RKO (cell line): Measurements from ENCODE around the gene ZHX3.

ENCODE experiments used
- DNase-seq: peaks from one replicate; pipeline ENCODE4 v3.0.0-alpha.2; 2016; ENCODE audit warnings: low spot score

ZHX3 gene

DNA sequence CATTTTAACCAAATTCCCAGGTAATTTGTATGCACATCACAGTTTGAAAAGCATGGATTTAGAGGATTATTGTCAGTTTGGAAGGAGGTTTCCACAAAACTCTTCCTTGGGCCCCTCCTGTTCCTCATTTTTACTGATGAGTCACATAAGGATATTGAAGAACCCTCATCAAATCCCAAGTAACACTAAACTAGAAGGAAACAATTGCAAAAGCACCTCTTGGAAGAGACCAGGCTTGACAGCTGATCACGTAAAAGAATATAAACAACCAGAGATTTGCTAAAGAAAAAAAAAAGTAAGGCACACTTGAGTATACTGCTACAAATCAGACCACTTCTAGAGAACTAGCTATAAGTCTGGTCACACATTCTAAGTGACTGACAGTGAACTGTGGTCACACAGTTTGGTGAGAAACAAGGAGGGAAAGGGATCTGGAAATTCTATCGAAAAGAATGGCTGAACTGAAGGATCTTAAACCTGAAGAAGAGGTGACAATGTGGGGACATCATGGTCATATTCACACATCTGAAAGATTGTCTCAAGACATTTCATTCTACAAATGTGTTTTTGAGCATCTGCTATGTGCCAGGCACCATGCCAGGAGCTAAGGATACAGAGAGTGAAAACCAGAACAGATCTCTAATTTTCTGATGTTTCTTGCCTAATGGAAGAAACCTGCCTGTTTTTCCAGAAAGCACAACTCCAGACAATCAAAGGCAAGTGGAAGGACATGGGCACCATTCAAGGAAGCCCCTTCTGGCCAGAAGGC lies 24.1 kb downstream of the ZHX3 start:
- DNase-seq, result no peak

DNA sequence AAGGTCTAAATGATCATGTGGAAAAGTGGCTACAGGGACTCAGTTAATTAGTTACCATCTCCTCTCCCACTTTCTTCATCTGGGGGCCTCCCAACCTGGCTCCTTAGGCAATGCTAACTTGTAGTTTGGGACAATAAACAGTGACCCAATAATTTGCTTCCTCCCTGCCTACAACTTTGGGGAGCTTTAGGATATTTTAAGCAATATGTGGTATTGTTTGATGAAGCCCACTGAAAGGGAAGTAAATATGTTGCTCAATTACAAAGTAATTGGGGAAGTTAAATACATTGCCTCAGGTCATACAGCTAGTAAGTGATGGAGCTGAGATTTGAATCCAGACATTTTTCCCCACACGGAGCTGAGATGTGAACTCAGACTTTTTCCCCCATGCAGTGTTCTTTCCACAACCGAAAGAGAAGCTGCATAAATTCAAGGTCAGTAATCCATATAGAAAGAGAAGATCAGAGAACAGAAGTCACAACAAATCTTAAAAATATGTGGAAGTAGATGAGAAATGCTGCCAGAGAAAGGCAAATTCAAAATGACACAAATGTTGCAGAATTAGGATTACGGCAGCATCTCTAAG lies 26.6 kb downstream of the ZHX3 start:
- no peak for DNase-seq

DNA sequence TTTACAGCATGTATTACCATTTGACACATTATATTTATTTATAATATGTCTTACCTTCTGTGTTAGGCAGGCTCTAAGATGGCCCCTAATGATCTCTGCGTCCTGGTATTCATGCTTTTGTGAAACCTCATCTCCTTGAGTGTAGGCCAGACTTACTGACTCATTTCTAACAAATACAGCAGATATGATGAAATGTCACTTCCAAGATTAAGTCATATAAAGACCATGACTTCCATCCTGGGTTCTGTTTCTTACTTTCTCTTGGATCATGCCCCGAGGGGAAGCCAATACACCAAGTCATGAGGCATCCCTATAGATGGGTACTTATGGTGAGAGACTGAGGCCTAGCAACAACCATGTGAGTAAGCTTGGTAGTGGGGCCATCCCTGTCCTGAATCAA lies 30.2 kb downstream of the ZHX3 start:
- peak; percentile 84 for DNase-seq

DNA sequence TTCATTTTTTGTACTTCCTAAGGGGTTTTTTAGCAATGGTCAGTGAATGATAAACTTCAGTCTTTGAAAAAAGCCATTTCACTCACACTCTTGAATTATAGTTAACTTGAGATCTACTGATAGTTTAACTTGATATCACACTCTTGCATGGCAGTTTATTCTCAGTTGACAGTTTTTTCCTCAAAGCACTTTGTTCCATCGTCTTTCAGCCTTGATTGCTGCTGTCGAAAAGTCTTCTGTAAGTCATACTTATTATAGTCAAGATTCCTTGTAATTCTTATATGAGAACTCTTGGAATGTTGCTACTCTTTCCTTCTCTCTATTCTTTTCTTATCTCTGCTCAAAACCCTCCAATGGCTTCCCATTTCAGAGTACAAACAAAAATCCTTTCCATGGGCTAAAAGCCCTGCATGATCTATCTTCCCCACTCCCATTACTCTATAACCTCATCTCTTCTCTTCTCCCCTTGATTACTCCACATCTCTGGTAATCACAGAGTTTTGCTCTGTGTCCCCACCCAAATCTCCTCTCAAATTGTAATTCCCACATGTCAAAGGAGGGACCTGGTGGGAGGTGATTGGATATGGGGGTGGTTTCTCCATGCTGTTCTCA lies 31.2 kb downstream of the ZHX3 start:
- DNase-seq, result no peak

DNA sequence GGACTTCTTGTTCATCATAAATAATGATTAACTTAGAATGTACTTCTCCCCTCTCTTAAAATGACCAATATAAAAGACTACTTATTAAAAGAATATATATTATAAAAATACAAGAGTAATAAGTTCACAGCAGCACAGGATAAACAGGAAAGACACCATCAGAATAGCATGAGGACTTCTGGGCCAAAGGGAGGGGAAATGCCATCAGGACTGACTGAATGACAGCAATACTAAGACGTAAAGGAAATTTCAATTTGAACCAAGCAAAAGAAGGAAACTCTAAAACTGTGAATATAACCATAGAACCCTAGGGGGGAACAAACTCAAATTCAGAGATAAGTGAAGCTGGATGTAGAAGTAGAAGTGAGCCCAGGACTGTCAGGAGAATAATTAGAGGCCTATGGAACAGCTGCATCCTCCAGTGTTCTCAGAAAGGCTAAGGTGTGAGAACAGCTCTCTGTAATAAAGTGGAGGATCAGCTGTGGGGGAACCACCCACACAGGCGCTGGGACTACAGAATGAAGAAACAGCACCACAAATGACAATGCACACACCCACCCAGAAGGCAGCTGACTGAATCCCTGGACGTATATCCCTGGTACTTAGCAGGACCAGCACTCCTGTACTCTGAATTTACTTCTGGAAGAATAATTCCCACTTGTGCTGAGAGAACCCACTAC lies 37.8 kb downstream of the ZHX3 start:
- no peak for DNase-seq

DNA sequence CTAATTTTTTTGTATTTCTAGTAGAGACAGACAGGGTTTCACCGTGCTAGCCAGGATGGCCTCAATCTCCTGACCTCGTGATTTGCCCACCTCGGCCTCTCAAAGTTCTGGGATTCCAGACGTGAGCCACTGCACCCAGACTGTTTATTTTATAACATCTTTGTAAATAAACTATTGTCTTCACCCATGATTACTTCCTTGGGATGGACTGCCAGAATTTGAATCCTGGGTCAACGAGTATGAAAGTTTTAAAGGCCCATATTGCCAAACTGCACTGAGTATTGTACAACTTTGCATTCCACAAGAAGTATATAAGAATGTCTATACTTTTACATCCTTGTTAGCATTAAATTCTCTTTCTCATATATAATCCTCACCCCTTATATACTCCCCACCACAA lies 38.6 kb downstream of the ZHX3 start:
- DNase-seq, result no peak

DNA sequence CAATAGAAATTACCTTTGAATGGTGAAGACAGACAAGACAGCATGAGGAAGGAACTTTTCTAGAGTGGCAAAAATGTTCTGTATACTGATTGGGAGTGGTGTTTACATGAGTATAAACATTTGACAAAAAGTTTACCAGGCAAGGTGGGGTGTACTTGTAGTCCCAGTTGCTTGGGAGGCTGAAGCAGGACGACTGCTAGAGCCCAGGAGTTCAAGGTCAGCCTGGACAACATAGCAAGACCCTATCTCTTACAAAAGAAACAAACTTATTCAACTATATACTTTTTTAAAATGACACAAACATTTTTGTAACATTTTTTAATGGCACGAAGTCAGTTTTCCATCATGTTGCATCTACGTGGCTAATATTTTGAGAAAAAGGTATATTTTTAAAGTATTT lies 40.5 kb downstream of the ZHX3 start:
- DNase-seq, result no peak

DNA sequence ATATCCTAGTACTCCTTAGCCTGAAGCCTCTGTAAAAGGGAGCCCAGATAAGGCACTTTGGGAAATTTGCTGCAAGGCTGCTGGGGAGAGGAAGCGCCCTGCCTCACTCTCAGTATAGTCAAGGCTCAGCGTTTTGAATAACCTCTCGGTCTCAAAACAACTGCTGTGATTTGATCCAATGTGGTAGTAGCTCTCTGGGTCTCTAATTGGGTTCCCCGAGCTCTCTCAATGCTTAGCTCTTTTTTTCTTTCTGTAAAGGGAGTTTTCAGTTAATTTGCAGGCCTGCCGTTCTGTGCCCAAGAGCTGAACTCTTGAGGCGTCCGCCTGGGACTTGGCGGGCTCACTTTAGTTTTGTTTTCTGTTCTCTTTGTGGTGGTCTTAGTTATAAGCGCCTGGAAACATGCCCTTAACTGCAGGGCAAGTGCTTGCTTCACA lies 41.2 kb downstream of the ZHX3 start:
- DNase-seq, result no peak

DNA sequence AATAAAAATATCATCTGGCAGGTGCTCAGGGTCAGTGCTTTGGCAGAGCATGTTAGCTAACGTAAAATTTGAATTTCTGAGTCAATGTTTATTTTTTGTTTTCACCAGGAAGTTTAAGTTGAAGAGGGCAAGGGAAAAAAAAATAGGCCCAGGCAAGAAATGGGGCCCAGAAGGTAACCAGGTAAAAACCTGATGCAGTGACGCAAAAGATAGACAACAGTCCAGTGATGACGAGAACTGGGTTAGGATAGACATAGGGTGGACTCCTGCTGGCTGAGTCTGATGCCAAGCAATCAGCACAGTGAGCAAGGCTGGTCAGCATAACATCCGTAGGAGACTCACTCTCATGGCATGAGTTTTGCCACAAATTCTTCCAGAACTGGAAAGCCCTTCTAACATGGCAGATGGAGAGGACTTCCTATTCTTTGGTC lies 42.2 kb downstream of the ZHX3 start:
- no peak for DNase-seq

DNA sequence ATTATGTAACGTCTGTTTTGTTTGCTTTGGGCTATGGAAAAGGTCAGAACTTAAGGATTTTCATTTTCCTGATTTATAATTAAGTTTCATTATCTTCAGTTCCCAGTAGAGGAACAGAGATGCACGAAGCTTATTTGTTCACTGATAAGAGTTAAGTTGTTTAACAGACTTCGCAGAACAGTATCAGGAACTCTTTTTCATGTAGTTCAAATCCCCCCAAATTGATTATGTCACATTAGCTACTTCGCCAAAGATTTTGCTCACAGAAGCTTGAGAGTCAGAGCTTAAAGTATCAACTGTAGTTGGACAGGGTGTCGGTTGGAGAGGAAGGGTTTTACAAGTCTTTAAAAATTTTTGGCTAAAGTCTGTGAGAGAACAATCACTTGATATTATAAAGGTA lies 43.4 kb downstream of the ZHX3 start:
- DNase-seq, result no peak

DNA sequence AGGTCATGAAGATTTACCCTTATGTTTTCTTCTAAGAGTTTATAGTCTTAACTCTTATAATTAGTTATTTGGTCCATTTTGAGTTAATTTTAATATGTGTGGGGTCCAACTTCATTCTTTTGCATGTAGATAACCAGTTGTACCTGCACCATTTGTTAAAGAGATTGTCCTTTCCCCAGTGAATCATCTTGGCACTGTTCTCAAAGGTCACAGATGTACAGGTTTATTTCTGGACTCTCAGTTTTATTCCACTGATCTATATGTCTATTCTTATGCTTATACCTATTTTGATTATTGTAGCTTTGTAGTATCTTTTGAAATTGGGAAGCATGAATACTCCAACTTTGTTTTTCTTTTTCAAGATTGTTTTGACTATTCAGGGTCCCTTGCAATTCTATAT lies 44.1 kb downstream of the ZHX3 start:
- no peak for DNase-seq

DNA sequence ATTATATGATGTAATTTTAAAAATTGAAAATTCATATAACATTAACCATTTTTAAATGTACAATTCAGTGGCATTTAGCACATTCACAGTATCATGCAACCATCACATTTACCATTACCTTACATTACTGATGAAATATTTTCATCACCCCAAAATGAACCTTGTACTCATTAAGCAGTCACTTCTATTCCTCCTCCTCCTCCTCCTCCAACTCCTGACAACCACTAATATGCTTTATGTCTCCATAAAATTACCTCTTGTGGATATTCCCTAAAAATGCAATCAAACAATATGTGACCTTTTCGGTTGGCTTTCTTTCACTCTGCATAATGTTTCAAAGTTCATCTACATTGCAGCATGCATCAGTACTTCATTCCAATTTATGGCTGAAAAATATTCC lies 45.2 kb downstream of the ZHX3 start:
- no peak for DNase-seq

DNA sequence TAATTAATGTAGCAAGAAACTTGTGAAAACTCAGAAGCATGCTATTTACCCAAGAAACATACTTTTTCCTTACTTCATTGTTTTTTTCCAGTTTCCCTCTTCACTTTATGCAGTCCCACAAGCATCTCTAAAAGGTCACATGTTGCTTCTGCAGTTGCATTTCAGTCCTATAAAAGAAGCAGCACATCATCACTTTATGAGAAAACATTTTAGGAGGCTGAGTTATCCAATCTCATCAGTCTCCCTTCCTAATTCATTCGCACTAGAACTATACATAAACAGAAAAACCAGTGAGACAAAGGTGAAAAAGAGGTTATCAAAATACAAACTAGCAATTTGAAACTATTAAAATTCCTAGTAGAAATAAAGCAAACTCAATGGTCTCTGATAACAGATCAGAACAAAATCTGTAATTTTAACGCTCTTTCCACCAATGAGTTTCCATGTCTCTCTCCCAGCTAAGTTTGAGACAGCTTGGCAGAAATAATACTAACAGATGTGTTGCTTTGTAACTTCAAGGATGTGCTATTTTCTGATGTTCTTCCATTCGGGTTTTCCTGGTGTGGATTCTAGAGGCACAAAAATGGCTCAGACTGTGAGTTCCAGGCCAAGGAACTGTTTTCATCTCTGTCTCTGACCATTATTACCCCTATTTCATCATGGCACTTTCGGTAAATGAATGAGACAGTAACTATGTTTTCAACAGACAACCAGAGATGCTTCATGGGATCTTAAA lies 48.4 kb downstream of the ZHX3 start:
- no peak for DNase-seq

DNA sequence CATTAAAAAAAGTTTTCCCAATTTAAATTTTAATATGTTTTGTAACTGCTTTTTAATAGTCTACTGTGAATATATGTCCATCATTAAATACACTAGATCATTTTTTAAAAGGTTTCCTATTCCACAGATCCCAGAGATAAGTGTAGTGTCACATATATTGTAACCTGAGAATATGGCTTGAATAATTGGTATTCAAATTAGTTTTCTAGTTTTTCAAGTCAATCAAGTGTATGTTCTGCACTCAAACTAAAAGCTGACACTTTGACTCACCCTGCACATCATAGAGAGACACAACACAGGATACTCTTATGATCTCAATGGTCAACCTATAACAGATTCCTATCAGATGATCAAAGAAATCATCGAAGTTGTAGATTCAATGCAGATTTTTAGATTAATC lies 49.1 kb downstream of the ZHX3 start:
- DNase-seq, result no peak

DNA sequence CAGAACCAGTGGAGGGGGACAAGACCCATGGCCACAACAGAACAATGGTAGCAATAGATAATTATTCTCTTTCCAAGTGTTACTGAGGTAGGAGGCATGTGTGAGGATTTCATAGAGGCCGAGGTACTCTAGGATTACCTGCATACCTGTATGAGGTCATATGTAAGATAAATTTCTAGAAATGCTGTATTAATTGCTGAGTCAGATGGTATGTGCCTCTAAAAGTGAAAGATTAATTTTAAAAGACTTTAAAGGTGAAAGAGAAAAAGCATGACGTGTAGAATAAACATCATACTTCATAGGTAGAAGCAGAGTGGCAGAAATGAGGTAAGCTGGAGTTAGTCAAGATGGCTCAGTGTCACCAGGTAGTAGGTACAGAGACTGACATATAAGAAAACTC lies 51.6 kb downstream of the ZHX3 start:
- DNase-seq, result no peak

DNA sequence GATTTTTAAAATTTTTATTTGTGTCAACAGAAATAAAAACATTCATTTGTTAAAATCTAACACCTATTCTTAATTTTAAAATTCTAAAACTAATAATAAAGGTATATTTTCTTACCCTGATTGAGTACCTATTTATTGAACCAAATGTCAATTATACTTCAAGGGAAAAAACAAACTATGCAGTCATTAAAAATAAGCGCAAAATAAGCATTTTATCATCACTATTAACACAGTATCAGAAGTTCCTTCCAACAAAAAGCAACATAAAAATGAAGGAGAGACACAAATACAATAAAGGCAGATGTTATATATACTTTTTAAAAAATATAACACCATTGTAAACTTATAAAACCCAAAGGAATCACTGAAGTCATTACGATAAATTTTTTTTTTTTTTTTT lies 52.7 kb downstream of the ZHX3 start:
- DNase-seq, result no peak

DNA sequence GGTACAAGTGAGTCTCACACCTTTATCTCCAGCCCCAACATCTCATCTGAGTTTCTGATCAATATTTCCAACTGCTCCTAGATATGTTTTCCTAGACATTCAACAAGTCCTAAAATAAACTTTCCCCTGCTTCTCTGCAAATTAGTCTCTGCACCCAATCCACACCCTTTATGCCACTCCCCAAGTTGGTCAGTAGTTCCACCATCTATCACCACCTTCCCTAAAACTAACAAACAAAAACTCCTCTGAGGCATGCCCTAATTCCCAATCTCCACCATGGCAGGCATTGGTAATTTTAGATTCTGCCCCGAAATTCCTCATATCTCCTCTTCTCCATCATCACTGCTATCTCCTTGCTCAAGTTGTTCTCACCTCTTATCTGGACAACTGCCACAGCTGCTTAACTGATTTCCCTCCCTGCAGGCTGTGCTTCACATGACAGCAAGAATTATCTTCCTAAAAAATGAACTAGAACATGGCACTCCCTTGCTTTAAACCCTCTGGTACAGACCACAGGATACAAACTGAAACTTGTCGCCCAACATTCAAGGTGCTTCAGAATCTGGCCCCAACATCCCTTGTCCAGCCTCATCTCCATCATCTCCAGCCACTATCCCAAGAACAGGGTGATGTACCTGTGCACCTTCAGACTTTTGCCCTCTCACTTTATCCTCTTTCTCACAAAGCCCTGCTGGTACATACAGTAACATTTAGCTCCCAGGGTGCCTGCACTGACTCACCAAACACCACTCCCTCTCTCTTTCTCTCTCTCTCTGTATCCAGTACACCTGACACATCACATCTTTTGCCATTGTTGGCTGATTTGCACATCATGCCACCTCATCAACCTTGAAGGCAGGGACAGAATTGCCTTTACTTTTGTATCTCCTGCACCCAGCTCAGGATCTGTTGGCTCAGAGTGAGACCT lies 55.5 kb downstream of the ZHX3 start:
- DNase-seq, result no peak

DNA sequence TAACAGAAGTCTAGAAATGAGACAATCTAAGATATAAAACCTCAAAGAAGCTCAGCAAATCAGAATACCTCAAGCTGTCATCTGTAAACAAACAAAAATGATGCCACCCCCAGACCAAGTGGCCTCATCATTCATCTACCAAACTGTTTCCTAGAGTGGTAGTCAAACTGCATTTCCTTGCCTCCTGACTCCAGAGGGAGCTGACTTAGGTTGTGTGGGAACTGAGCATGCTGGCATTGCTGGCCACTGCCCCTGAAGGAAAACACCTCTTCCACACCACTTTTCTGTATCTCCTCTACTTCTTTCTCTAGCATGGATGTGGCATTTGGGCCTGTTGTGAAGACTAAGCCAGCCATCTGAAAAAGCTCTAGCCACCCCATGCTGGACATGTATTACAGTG lies 56.3 kb downstream of the ZHX3 start:
- DNase-seq, result no peak

DNA sequence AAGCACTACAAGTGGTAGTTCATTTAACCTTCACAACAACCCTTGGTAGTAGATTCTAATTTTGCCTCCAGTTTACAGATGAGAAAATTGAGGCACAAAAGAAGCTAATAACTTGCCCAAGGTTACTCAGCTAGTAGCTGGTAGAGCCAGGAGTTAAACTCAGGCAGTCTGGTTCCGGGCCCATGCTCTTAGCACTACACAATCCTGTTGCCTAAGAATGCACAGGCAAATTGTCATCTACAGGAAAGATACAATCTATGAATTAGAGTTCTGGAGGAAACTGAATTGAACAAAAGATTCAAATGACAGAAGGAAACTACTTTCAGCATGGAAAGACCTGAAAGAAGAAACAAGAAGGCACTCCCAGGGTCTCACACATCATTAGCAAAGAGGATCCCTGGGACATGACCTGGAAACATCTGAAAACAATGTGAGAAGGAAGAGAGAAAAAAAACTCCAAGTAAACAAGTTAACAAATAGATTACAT lies 56.8 kb downstream of the ZHX3 start:
- DNase-seq, result no peak

DNA sequence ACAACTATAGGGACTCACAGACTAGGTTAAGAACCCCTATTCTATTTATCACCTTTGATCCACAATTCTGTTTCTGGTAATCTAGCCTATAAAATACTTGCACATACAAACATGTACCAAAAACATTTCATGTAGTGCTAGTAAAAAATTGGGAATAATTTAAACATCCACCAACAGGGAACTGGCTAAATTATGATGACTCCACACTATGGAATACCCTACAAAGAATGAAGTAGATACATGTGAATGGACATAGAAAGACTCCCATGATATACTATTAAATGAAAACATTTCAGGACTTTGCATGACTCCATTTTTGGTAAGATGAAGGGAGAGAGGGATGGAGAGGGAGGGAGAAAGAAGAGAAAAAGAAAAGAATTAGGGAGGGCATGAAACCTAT lies 58.2 kb downstream of the ZHX3 start:
- no peak for DNase-seq

DNA sequence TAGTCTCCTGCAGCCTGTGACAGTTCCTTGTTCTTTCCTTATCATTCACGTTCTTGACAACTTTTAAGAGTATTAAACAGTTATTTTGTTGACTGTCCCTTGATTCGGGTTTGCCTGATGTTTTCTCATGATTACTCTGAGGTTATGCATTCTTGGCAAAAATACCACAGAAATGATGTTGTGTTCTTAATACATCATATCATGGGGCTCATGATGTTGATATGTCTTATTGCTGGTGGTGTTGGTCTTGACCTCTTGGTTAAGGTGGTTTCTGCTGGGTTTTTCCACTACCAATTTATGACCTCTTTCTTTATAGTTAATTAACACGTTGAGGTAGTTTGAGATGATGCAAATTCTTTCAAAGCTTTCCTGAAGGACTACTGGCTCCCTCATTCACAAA lies 59.1 kb downstream of the ZHX3 start:
- DNase-seq, result no peak
